ENCODE data around the gene RUNX1.

Gene RUNX1

DNA sequence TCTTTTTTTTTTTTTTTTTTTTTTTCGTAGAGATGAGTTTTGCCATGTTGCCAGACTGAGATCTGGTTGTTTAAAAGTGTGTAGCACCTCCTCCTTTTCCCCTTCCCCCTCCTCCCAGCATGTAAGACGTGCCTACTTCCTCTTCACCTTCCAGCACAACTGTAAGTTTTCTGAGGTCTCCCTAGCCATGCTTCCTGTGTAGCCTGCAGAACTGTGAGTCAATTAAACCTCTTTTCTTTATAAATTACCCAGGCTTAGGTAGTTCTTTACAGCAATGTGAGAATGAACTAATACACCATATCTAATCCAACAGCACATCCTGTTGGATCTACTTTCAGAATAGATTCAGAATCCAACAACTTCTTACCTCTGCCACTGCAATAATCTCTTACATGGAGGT is 269.2 kb downstream of the RUNX1 start:
- no peak overlapping the region for H3K4me3 ChIP-seq (ENCODE audit: control insufficient read depth, low read depth, low read length)
- no peak for DNase-seq (ENCODE audit: low read depth)
- TF ChIP-seq, protein P1, sequence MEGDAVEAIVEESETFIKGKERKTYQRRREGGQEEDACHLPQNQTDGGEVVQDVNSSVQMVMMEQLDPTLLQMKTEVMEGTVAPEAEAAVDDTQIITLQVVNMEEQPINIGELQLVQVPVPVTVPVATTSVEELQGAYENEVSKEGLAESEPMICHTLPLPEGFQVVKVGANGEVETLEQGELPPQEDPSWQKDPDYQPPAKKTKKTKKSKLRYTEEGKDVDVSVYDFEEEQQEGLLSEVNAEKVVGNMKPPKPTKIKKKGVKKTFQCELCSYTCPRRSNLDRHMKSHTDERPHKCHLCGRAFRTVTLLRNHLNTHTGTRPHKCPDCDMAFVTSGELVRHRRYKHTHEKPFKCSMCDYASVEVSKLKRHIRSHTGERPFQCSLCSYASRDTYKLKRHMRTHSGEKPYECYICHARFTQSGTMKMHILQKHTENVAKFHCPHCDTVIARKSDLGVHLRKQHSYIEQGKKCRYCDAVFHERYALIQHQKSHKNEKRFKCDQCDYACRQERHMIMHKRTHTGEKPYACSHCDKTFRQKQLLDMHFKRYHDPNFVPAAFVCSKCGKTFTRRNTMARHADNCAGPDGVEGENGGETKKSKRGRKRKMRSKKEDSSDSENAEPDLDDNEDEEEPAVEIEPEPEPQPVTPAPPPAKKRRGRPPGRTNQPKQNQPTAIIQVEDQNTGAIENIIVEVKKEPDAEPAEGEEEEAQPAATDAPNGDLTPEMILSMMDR (IDR thresholded peaks at IDR 0.05; ENCODE audit: control insufficient read depth, insufficient read depth, low read depth, low read length, missing control alignments), result no peak

DNA sequence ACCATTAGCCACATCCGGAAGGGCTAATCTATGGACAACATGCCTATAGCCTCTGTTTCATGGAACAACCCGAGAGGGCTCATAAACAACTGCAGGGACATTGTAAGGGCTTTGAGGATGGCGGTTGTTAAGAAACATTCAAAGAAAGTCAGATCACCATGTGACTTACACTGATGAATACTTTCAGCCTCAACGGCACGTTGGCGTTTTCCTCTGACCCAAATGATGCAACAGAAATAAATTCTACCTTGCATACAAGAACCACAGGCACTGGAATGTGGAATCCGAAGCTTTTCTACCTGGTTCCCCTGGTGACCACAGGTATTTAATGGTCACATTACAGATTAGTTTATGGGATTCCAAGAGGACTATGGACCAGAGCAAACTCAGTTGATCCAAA is 273.3 kb downstream of the RUNX1 start:
- DNase-seq (ENCODE audit: low read depth), result no peak
- TF ChIP-seq, protein P1 (IDR thresholded peaks at IDR 0.05; ENCODE audit: control insufficient read depth, insufficient read depth, low read depth, low read length, missing control alignments), result no peak
- no peak overlapping the region for H3K4me3 ChIP-seq (ENCODE audit: control insufficient read depth, low read depth, low read length)

DNA sequence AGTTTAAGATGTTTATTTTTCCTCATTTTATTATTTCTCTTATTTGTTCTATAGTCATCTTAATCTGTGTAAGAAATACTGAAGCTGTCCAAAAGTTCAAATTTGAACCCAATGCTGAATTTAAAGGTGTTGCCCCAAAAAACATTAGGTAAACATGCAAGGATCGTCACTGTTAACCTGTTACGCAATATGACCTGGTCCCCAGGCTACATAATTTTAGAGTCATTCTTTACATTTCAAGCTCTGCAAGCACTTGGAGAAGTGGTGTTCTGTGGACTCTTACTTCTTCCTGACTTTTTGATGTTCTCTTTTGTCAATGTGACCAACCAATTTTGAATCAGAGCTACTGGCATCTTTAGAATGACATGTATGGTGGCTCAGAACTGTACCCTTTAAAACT is 274.4 kb downstream of the RUNX1 start:
- TF ChIP-seq, protein P1 (IDR thresholded peaks at IDR 0.05; ENCODE audit: control insufficient read depth, insufficient read depth, low read depth, low read length, missing control alignments), result no peak
- no peak overlapping the region for H3K4me3 ChIP-seq (ENCODE audit: control insufficient read depth, low read depth, low read length)
- no peak for DNase-seq (ENCODE audit: low read depth)

DNA sequence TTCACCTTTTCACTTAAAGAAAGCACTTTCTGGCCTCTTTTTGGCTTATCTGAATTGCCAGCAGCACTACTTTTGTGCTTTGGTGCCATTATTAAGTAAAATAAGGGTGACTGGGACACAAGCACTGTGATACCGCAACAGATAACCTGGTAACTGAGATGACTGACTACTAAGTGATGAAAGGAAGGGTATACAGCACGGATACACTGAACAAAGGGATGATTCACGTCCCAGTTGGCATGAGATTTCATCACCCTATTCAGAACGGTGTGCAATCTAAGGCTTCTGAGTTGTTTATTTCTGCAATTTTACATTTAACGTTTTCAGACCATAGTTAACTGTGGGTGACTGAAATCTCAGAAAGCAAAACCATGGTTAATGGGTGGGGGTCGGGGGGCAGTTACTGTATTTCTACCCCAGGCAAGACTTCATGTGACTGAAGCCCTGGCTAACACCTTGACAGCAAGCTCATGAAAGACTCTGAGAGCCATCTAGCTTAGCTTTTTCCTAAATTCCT is 277.5 kb downstream of the RUNX1 start:
- peak; percentile 67 for DNase-seq (ENCODE audit: low read depth)
- TF ChIP-seq, protein P1 (IDR thresholded peaks at IDR 0.05; ENCODE audit: control insufficient read depth, insufficient read depth, low read depth, low read length, missing control alignments), result no peak
- no peak overlapping the region for H3K4me3 ChIP-seq (ENCODE audit: control insufficient read depth, low read depth, low read length)

DNA sequence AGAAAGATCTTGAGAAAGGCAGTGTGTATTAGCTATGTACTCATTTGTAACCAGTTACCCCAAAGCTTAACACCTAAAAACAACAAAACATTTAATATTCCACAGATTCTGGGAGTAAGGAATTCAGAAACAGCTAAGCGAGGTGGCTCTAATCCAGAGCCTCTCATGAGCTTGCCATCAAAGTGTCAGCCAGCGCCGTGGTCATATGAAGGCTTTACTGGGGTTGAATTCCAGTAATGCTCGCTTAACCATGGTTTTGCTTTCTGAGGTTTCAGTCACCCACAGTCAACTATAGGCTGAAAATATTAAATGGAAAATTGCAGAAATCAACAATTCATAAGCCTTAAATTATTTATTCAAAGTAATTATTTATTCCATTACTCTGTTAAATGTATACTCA is 278.5 kb downstream of the RUNX1 start:
- TF ChIP-seq, protein P1 (IDR thresholded peaks at IDR 0.05; ENCODE audit: control insufficient read depth, insufficient read depth, low read depth, low read length, missing control alignments), result no peak
- no peak overlapping the region for H3K4me3 ChIP-seq (ENCODE audit: control insufficient read depth, low read depth, low read length)
- peak; percentile 29 for DNase-seq (ENCODE audit: low read depth)

DNA sequence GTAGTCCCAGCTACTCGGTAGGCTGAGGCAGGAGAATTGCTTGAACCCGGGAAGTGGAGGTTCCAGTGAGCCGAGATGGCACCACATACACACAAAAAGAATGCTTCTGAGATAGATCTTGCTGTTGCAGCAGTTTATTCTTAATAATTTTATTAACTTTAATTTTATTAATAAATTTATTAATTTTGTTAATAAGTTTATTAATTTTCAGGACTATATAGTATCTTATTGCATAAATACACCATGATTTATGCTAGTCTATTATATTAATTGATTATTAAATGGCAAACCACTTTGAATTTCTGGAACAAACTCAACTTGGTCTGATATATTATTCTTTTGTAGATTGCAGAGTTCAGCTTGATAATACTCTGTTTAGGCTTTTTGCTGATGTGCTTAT is 280.8 kb downstream of the RUNX1 start:
- TF ChIP-seq, protein P1 (IDR thresholded peaks at IDR 0.05; ENCODE audit: control insufficient read depth, insufficient read depth, low read depth, low read length, missing control alignments), result no peak
- no peak overlapping the region for H3K4me3 ChIP-seq (ENCODE audit: control insufficient read depth, low read depth, low read length)
- no peak for DNase-seq (ENCODE audit: low read depth)

DNA sequence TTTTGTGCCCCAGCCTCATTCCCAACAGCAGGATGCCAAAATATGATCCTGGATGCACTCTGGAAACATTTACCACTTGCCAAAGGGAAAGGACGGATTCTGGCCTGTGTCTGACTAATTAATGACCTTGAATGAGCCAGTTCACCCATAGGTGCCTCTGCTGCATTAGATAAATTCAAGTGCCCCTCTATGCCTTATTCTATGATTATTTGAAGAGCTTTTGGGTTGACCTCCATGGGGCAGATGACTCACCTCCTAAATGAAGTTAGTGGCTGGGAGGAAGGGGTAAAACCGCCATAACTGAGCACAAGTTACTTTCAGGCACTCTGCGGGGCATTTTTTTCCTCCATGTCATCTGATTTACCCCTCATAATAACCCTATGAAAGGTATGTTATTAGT is 282.2 kb downstream of the RUNX1 start:
- TF ChIP-seq, protein P1 (IDR thresholded peaks at IDR 0.05; ENCODE audit: control insufficient read depth, insufficient read depth, low read depth, low read length, missing control alignments), result no peak
- H3K4me3 ChIP-seq (ENCODE audit: control insufficient read depth, low read depth, low read length), result no peak overlapping the region
- DNase-seq (ENCODE audit: low read depth), result no peak

All from AG09309 (cell line).